IPS-20b (cell line): ENCODE data around the gene CAMSAP1.

Source experiments
- H3K27ac ChIP-seq: one replicate; pipeline ENCODE4 v1.5.1; 2013; ENCODE audit warnings: low read length
- H3K27me3 ChIP-seq: 2 replicates; pipeline ENCODE4 v1.6.1; 2013; ENCODE audit warnings: mild to moderate bottlenecking, low read length, inconsistent platforms; ENCODE audit not compliant: insufficient read depth
- H3K36me3 ChIP-seq: 2 replicates; pipeline ENCODE4 v1.6.1; 2013; ENCODE audit warnings: low read depth, mild to moderate bottlenecking, inconsistent platforms, low read length, moderate library complexity; ENCODE audit not compliant: insufficient read depth
- H3K4me1 ChIP-seq: 2 replicates; pipeline ENCODE4 v1.6.1; 2013; ENCODE audit warnings: mild to moderate bottlenecking, control low read depth, inconsistent platforms, low read length, moderate library complexity; ENCODE audit not compliant: insufficient read depth
- H3K4me3 ChIP-seq: 2 replicates; pipeline ENCODE4 v1.5.1; 2013; ENCODE audit warnings: mild to moderate bottlenecking, low read length, inconsistent platforms
- H3K9ac ChIP-seq: 2 replicates; pipeline ENCODE4 v1.6.1; 2013; ENCODE audit warnings: low read depth, mild to moderate bottlenecking, inconsistent platforms, low read length, moderate library complexity
- H3K9me3 ChIP-seq: 2 replicates; pipeline ENCODE4 v1.6.1; 2013; ENCODE audit warnings: mild to moderate bottlenecking, low read depth, low read length, inconsistent platforms; ENCODE audit not compliant: insufficient read depth

The CAMSAP1 gene

DNA sequence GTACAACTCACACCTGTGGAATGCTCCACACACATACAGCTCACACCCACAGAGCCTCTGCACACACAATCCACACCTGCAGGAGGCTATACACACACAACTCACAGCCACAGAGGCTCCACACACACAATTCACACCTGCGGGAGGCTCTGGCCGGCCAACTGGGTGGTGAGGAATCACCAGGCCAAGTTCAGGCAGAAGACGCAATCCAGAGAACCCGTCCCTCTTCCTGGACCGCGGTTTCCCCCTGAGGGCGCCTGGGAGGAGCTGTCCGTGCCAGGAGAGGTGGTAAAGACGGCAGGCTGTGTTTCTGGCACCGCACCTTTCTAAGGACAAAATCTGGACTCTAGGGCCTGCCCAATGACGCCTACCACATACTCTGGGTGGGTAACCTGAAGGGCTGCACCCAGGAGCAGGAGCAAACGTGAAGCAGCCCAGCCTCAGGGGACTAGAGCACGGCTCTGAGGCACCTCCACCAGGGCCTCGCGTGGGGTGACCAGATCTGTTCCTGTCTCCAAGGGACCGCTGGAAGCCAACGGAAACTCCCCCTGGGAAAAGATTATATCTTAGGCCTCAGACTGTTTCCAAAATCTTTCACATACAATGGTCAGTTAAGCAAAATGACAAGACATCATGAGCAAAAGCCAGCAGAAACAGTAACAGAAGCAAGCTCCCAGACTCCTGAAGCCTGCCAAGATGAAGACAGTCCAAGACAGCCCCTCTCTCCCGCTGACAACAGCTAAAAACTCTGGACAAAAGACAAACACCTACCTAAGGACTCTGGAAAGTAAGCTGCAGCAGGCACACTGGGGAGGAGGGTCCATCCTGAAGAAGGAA, 16.9 kb downstream of the CAMSAP1 start:
- Histone ChIP-seq H3K36me3 (no peaks in the 10 kb centered on the region), H3K9ac (0 out of 2 replicates have a peak overlapping the region, but pooled peaks have one; percentile 29), H3K4me1 (peaks cover 49% of the 10 kb centered on the region), H3K9me3 (no peaks in the 10 kb centered on the region), H3K27me3 (no peaks in the 10 kb centered on the region), H3K27ac (peak overlapping the region; percentile 41), H3K4me3 (no peak overlapping the region)

DNA sequence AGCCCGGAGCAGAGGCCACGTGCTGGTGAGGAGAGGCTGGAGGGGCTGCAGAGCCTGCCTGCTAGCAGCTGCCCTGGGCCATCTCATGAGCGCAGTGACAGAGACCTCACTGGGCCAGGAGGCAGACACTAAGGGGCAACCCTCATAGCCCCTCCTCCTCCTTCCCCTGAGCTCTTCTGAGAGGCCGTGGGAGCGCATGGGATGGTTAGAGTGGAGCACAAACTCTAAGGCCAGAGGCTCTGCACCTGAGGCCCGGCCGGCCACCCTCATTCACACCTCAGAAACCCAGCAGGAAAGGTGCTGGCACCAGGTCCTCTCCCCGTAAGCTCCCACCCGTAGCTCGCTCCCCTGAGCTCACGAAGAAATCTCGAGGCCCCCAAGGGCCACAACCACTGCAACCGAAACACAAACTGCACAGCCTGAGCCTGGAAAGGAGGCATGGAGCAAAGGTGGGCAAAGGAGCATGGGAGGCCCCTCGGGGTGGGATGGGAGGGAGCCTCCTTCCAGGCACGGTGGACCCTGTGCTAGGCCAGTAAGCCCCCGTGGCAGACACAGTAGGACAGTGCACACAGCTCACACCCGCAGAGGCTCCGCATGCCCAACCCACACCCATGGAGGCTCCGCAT, 17.7 kb downstream of the CAMSAP1 start:
- H3K4me3 ChIP-seq, result no peak overlapping the region
- no peak overlapping the region for H3K9ac ChIP-seq
- H3K9me3 ChIP-seq, result no peaks in the 10 kb centered on the region
- no peaks in the 10 kb centered on the region for H3K27me3 ChIP-seq
- no peaks in the 10 kb centered on the region for H3K36me3 ChIP-seq
- peaks cover 44% of the 10 kb centered on the region for H3K4me1 ChIP-seq
- H3K27ac ChIP-seq, result no peak overlapping the region

DNA sequence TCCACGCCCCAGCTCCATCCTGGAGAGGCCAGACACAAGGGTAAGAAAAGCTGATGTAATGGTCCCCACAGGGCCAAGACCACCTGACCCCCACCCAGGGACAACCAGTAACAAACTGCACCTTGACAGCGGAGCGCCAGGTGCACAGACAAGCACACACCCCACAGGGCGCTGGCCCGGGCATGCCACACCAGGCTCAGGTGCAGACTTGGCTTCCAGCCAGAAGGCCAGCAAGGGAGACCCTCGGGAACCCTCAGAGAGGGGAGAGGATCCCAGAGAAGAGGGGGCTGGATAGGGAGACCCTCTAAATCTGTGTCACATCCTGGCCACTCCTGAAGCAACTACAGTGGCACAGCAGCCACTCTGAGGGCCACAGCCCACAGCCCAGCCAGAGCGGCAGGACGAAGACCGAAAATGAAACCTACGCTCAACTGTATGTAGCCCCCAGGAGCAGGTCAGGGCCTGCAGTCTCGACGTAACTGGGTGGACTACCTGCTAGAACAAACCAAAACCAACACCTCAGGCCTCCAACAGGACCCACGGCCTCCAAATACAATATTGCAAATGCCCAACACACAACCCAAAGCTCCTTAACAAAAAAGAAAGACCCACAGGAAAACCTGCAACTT, 18.5 kb downstream of the CAMSAP1 start:
- H3K36me3 ChIP-seq, result no peaks in the 10 kb centered on the region
- no peak overlapping the region for H3K27ac ChIP-seq
- 0 out of 2 replicates have a peak overlapping the region, but pooled peaks have one; percentile 35 for H3K9ac ChIP-seq
- H3K4me3 ChIP-seq, result no peak overlapping the region
- H3K4me1 ChIP-seq, result peaks cover 37% of the 10 kb centered on the region
- H3K9me3 ChIP-seq, result no peaks in the 10 kb centered on the region
- no peaks in the 10 kb centered on the region for H3K27me3 ChIP-seq

DNA sequence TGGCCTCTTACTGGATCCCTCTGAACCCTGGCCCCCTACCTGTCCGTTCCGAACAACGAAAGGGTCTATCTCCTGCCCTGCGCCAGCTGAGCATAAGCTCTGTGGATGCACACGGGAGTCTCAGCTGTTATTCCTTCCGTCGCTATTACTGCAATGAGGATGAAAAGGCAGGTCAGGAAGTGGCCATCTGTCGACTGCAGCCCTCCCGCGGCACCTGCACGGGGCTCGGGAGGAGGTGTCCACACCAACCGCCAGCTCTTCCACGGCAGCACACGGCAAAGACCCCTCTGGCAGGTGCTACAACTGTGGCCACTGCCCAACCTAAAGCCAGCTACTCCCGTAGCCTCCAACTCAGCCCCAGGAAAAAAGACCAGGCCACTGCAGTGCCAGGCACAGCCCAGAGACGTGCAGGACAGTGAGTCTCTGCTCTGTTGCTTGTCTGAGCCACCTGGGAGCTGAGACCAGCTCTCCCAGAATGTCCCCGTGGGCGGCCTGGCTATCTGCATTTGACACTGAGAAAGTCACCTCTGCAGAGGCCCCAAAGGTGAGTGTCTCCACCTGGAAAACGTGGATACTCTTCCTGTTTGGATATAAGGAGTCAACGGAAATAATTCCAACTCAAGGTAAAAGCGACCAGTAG, 19.1 kb downstream of the CAMSAP1 start:
- Histone ChIP-seq H3K9ac (0 out of 2 replicates have a peak overlapping the region, but pooled peaks have one; percentile 35), H3K27me3 (no peaks in the 10 kb centered on the region), H3K36me3 (no peaks in the 10 kb centered on the region), H3K4me1 (peaks cover 32% of the 10 kb centered on the region), H3K27ac (no peak overlapping the region), H3K9me3 (no peaks in the 10 kb centered on the region), H3K4me3 (no peak overlapping the region)

DNA sequence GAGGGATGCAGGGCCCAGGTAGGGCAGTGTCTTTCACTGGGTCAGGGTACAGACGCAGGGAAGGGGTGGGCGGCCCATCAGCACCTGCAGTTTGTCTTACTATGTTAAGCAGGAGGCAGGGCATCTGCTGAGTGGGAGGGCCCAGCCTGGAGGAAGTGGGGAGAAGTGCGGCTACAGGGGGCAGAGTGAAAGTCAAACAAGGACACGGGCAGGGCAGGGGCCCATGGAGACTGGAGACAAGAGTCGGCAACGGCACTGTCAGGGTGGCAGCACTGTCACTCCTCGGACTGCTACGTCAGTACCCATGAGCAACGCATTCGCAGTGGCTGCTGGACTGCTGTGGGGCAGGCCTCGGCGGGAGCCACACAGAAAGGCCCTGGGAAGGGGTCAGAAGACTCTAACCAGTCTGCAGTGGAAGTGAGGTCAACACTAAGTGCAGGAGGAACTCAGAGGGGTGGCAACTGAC, 19.7 kb downstream of the CAMSAP1 start:
- Histone ChIP-seq H3K27me3 (no peaks in the 10 kb centered on the region), H3K4me1 (peaks cover 32% of the 10 kb centered on the region), H3K9me3 (no peaks in the 10 kb centered on the region), H3K36me3 (no peaks in the 10 kb centered on the region), H3K27ac (no peak overlapping the region), H3K9ac (peak overlapping the region; percentile 35; the same call in 1 of the 2 replicates), H3K4me3 (no peak overlapping the region)

DNA sequence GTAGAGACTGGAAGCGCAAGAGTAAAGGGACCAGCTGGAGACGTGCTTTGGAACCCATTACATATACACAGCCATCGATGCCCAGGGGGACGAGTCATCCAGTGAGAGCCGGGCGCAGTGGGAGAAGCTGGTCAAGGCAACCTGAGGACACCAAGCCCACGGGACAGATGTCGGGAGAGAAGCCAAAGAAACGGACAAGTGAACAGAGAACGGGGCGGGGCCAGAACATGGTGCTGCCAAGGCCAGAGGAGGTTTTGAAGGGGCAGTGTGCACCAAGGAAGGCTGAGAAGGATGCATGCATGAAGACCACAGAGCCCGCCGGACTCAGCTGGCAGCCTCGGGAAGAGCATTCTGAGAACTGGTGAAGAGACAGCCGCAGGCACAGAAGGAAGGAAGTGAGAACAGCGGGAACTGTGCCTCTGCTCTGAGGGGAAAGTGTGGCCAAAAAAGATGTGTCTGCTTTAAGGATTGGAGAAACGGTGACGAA, 20.3 kb downstream of the CAMSAP1 start:
- H3K9me3 ChIP-seq, result no peaks in the 10 kb centered on the region
- no peaks in the 10 kb centered on the region for H3K36me3 ChIP-seq
- no peak overlapping the region for H3K9ac ChIP-seq
- H3K27me3 ChIP-seq, result no peaks in the 10 kb centered on the region
- no peak overlapping the region for H3K27ac ChIP-seq
- H3K4me3 ChIP-seq, result no peak overlapping the region
- H3K4me1 ChIP-seq, result peaks cover 32% of the 10 kb centered on the region

DNA sequence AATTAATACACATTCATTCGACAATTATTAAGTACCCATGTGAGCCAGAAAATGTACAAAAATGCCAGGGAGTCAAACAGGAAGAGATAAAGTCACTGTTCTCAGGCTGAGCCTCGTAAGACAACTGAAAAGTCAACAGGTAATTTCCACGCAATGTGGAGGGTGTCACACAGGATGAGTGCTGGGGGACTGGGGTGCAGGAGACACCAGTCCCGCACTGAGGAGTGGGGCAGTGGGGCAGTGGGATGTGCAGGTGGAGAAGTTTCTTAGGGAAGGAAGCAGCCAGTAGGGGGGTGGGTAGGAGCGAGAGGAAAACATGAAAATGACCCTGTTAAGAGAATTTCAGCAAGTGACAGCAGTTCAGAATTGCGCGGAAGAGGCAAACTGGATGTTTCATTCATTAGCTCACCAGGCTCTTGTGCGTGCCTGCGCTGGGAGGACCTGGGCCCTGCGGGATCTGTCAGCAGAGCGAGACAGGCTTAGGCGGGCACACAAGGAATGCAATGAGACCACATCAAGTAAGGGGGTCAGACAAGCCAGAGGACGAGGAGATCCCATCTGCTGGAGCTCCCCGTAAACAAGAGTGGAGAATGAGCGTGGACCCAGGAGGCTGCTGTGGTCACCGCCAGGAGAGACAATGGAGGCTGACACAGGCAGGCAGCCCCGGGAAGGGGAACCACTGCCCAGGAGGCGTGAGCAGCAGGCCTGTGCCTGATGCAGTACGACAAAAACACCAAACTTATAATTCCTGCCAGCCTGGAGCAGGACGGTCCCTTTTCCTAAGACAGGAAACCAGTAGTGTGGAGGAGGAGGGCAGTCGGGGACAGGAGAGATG, 21.0 kb downstream of the CAMSAP1 start:
- Histone ChIP-seq H3K9ac (no peak overlapping the region), H3K9me3 (no peaks in the 10 kb centered on the region), H3K4me3 (no peak overlapping the region), H3K36me3 (peaks cover 4% of the 10 kb centered on the region; the same call in 1 of the 2 replicates), H3K4me1 (peaks cover 30% of the 10 kb centered on the region), H3K27me3 (no peaks in the 10 kb centered on the region), H3K27ac (no peak overlapping the region)

DNA sequence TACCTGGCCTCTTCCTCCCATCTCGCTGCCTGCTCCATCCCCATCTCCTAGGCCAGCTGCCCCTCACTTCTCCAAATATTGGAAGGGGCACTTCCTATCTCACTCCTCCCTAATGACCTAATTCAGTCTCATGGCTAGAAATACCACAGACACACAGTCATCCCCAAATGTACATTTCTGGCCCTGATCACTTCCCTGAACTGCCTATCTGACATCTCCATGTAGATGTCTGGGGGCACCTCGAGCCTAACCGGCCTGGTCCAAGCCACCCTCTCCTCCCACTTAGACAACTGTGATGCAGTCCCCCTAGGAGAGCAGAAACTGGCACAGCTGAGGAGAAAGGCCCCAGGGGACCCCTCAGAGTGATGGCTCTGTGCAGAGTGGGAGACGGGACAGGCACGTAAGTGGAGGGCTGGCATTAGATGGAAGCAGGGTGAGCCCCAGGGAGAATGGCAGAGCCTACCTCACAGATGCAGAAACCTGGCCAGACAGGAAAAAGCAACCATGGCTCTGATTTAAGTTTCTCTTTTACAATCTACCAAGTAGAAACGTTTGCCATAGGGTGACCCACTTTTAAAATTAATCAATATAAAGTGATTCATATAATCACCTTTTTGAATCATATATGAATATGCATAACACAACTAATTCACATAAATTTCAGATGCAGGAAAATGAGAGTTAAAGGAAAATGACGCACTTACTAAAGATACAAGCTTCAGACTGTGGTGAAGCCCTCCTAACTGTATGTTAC, 22.1 kb downstream of the CAMSAP1 start:
- H3K4me3 ChIP-seq, result no peak overlapping the region
- no peak overlapping the region for H3K27ac ChIP-seq
- H3K4me1 ChIP-seq, result peaks cover 23% of the 10 kb centered on the region
- no peak overlapping the region for H3K9ac ChIP-seq
- peaks cover 7% of the 10 kb centered on the region; the same call in 1 of the 2 replicates for H3K36me3 ChIP-seq
- H3K27me3 ChIP-seq, result no peaks in the 10 kb centered on the region
- H3K9me3 ChIP-seq, result no peaks in the 10 kb centered on the region

DNA sequence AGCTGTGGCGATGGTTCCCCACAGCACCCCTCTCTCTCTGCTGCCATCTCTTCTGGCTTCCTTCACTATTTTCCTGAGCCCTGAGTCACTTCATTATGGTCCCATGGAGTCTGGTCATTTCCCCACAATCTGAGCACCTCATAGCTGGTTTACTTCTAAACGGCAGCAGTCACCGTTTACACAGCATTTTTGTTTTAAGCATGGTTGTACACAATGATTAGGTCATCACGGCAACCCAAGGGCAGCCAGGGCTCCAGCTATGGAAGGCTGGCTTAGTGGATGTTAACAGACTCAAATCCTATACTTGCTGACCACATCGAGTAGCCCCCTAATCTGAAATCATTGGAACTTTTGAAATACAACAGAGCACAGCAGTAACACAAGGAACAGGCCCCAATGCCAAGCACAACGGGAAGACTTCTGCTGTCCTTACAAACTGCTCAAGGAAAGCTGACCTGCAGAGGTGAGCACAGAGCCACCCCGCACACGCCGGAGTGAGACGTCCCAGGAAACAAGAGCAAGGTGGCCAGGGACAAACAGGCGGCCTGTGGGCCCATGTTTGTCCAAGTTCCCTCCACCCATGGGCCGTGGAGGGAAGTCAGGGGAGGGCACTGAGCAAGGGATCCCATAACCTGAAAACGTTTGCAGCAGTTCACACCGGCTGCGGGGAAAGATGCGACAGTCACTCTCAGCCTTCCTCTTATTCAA, 22.9 kb downstream of the CAMSAP1 start:
- Histone ChIP-seq H3K4me1 (peaks cover 25% of the 10 kb centered on the region), H3K9ac (no peak overlapping the region)

More for the DNA sequence above, 22.9 kb downstream of the CAMSAP1 start:
- H3K36me3 ChIP-seq, result peaks cover 7% of the 10 kb centered on the region; the same call in 1 of the 2 replicates
- no peaks in the 10 kb centered on the region for H3K9me3 ChIP-seq
- no peak overlapping the region for H3K27ac ChIP-seq
- no peak overlapping the region for H3K4me3 ChIP-seq
- H3K27me3 ChIP-seq, result no peaks in the 10 kb centered on the region
